Measurements from ENCODE around the gene AOAH.

Gene AOAH

GRCh38 chr7:36598054-36598674 lies 126.1 kb downstream of the AOAH start:
- Histone ChIP-seq H3K9me2 (replicated peaks; ENCODE audit: insufficient read depth, low read length) (no peaks in the 10 kb centered on the region), H3K4me3 (ENCODE audit: low read length) (no peak overlapping the region), H3K79me2 (ENCODE audit: low read length) (no peaks in the 10 kb centered on the region), H3K9ac (ENCODE audit: low read length) (no peak overlapping the region), H3F3A (ENCODE audit: insufficient read depth, low read length) (no peaks in the 10 kb centered on the region), H3K27ac (ENCODE audit: low read length) (no peak overlapping the region), H4K20me1 (ENCODE audit: insufficient read depth, low read length) (no peaks in the 10 kb centered on the region), H3K36me3 (replicated peaks; ENCODE audit: insufficient read depth, low read length) (no peaks in the 10 kb centered on the region), H3K4me2 (ENCODE audit: low read depth, low read length) (no peak overlapping the region), H3K27me3 (replicated peaks; ENCODE audit: insufficient read depth, low read length) (no peaks in the 10 kb centered on the region), H3K9me3 (replicated peaks; ENCODE audit: insufficient read depth, low read length) (no peaks in the 10 kb centered on the region), H3K4me1 (ENCODE audit: low read length) (no peaks in the 10 kb centered on the region), H2AFZ (ENCODE audit: low read length) (no peak overlapping the region)
- no peak for TF ChIP-seq CTCF (IDR thresholded peaks at IDR 0.05; ENCODE audit: low read length)
- TF ChIP-seq EZH2phosphoT487 (IDR thresholded peaks at IDR 0.05; ENCODE audit: low read length), result no peak
- no peak for TF ChIP-seq EZH2 (optimal IDR thresholded peaks at IDR 0.05; ENCODE audit: low read depth, low read length)
- DNase-seq, result no peak

GRCh38 chr7:36597090-36597773 lies 127.1 kb downstream of the AOAH start:
- Histone ChIP-seq H3K36me3 (replicated peaks; ENCODE audit: insufficient read depth, low read length) (no peaks in the 10 kb centered on the region), H3K4me2 (ENCODE audit: low read depth, low read length) (no peak overlapping the region), H3K27ac (ENCODE audit: low read length) (no peak overlapping the region), H4K20me1 (ENCODE audit: insufficient read depth, low read length) (no peaks in the 10 kb centered on the region), H2AFZ (ENCODE audit: low read length) (no peak overlapping the region), H3F3A (ENCODE audit: insufficient read depth, low read length) (no peaks in the 10 kb centered on the region), H3K79me2 (ENCODE audit: low read length) (no peaks in the 10 kb centered on the region), H3K9ac (ENCODE audit: low read length) (no peak overlapping the region), H3K27me3 (replicated peaks; ENCODE audit: insufficient read depth, low read length) (no peaks in the 10 kb centered on the region), H3K9me2 (replicated peaks; ENCODE audit: insufficient read depth, low read length) (no peaks in the 10 kb centered on the region), H3K9me3 (replicated peaks; ENCODE audit: insufficient read depth, low read length) (no peaks in the 10 kb centered on the region), H3K4me3 (ENCODE audit: low read length) (no peak overlapping the region), H3K4me1 (ENCODE audit: low read length) (no peaks in the 10 kb centered on the region)
- TF ChIP-seq CTCF (IDR thresholded peaks at IDR 0.05; ENCODE audit: low read length), result no peak
- no peak for TF ChIP-seq EZH2 (optimal IDR thresholded peaks at IDR 0.05; ENCODE audit: low read depth, low read length)
- DNase-seq, result no peak

DNA sequence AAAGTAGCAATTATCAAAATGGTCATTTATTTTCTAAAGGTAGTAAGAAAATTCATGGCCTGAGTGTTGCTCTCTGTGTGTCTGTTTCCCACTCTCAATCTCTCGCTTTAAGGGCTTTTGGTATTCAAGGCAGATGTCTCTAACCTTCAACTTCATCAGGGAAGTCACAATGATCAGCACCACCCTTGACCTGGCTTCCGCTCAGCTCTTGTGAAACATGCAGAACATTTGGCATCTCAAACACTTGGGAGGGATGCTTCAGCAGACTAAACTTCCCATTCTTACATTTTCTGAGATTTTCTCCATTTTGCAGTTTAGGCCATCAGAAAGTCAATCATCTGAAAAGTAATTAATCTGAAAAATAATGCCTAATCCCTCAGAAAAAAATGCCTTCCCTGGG lies 129.8 kb downstream of the AOAH start:
- no peak for DNase-seq
- Histone ChIP-seq H3K9me2 (replicated peaks; ENCODE audit: insufficient read depth, low read length) (no peaks in the 10 kb centered on the region), H3K4me2 (ENCODE audit: low read depth, low read length) (no peak overlapping the region), H3K27me3 (replicated peaks; ENCODE audit: insufficient read depth, low read length) (no peaks in the 10 kb centered on the region), H4K20me1 (ENCODE audit: insufficient read depth, low read length) (no peaks in the 10 kb centered on the region), H3K4me1 (ENCODE audit: low read length) (no peaks in the 10 kb centered on the region), H3K4me3 (ENCODE audit: low read length) (no peak overlapping the region), H3K9ac (ENCODE audit: low read length) (no peak overlapping the region), H3K27ac (ENCODE audit: low read length) (no peak overlapping the region), H3F3A (ENCODE audit: insufficient read depth, low read length) (no peaks in the 10 kb centered on the region), H3K79me2 (ENCODE audit: low read length) (no peaks in the 10 kb centered on the region), H2AFZ (ENCODE audit: low read length) (no peak overlapping the region), H3K36me3 (replicated peaks; ENCODE audit: insufficient read depth, low read length) (no peaks in the 10 kb centered on the region), H3K9me3 (replicated peaks; ENCODE audit: insufficient read depth, low read length) (no peaks in the 10 kb centered on the region)
- TF ChIP-seq CTCF (IDR thresholded peaks at IDR 0.05; ENCODE audit: low read length) (no peak), EZH2phosphoT487 (IDR thresholded peaks at IDR 0.05; ENCODE audit: low read length) (no peak), EZH2 (optimal IDR thresholded peaks at IDR 0.05; ENCODE audit: low read depth, low read length) (no peak)
